ENCODE data around the gene LRRC59.

- TF ChIP-seq TAF1 (IDR thresholded peaks at IDR 0.05; ENCODE audit: borderline replicate concordance, low read depth, low read length) (no peak), POLR2A (IDR thresholded peaks at IDR 0.05; ENCODE audit: low read depth, low read length) (no peak), POLR2AphosphoS5 (IDR thresholded peaks at IDR 0.05; ENCODE audit: low read depth, low read length) (no peak)
Measured at GRCh38 chr17:50338645-50339044, 58.7 kb downstream of the LRRC59 start.
